Measurements from ENCODE around the gene RFT1. TPM values are rescaled to one million over a fixed set of nuclear protein-coding genes. Genes with fewer than 3 reads are reported as not detected.

Gene RFT1
- total RNA-seq, 1 donor from 2014 or later: 27.7 TPM

GRCh38 chr3:53173107-53173506, 42.9 kb upstream of the RFT1 start:
- no peak overlapping the region for H3K27ac Mint-ChIP-seq
- no peaks in the 10 kb centered on the region for H3K27me3 Mint-ChIP-seq (ENCODE audit: low read depth)
- DNase-seq (ENCODE audit: low spot score in 2 of 2, unreplicated experiment in 2 of 2): no peak
- TF ChIP-seq CTCF (IDR thresholded peaks at IDR 0.05; ENCODE audit: unreplicated experiment): no peak
- H3K9me3 Mint-ChIP-seq: no peaks in the 10 kb centered on the region
- H3K4me1 Mint-ChIP-seq: peaks cover 14% of the 10 kb centered on the region
- peaks cover 2% of the 10 kb centered on the region for H3K36me3 Mint-ChIP-seq
- H3K4me3 Mint-ChIP-seq: no peak overlapping the region

GRCh38 chr3:53171827-53172505, 41.7 kb upstream of the RFT1 start:
- Mint-ChIP-seq H3K27me3 (ENCODE audit: low read depth) (no peaks in the 10 kb centered on the region), H3K9me3 (no peaks in the 10 kb centered on the region), H3K36me3 (peaks cover 2% of the 10 kb centered on the region), H3K27ac (no peak overlapping the region), H3K4me3 (no peak overlapping the region), H3K4me1 (peaks cover 23% of the 10 kb centered on the region)
- TF ChIP-seq CTCF (IDR thresholded peaks at IDR 0.05; ENCODE audit: unreplicated experiment): no peak
- DNase-seq (ENCODE audit: low spot score in 2 of 2, unreplicated experiment in 2 of 2): no peak

- H3K27me3 Mint-ChIP-seq (ENCODE audit: low read depth): no peaks in the 10 kb centered on the region
- no peak overlapping the region for H3K27ac Mint-ChIP-seq
- peaks cover 2% of the 10 kb centered on the region for H3K36me3 Mint-ChIP-seq
- no peak for DNase-seq (ENCODE audit: low spot score in 2 of 2, unreplicated experiment in 2 of 2)
- no peaks in the 10 kb centered on the region for H3K9me3 Mint-ChIP-seq
- H3K4me3 Mint-ChIP-seq: no peak overlapping the region
- peaks cover 23% of the 10 kb centered on the region for H3K4me1 Mint-ChIP-seq
- TF ChIP-seq CTCF (IDR thresholded peaks at IDR 0.05; ENCODE audit: unreplicated experiment): no peak
Measured at GRCh38 chr3:53171064-53171418, 40.8 kb upstream of the RFT1 start.

- Mint-ChIP-seq H3K4me1 (peaks cover 23% of the 10 kb centered on the region), H3K9me3 (no peaks in the 10 kb centered on the region)
- no peak for DNase-seq (ENCODE audit: low spot score in 2 of 2, unreplicated experiment in 2 of 2)
Measured at GRCh38 chr3:53170325-53171063, 40.3 kb upstream of the RFT1 start.

GRCh38 chr3:53169832-53170324, 39.6 kb upstream of the RFT1 start:
- peaks cover 23% of the 10 kb centered on the region for H3K4me1 Mint-ChIP-seq
- no peak overlapping the region for H3K27ac Mint-ChIP-seq
- H3K9me3 Mint-ChIP-seq: no peaks in the 10 kb centered on the region
- DNase-seq (ENCODE audit: low spot score in 2 of 2, unreplicated experiment in 2 of 2): no peak
- no peak for TF ChIP-seq CTCF (IDR thresholded peaks at IDR 0.05; ENCODE audit: unreplicated experiment)
- no peaks in the 10 kb centered on the region for H3K27me3 Mint-ChIP-seq (ENCODE audit: low read depth)
- peaks cover 2% of the 10 kb centered on the region for H3K36me3 Mint-ChIP-seq
- H3K4me3 Mint-ChIP-seq: no peak overlapping the region

More at GRCh38 chr3:53170325-53171063, 40.3 kb upstream of the RFT1 start:
- no peak overlapping the region for H3K27ac Mint-ChIP-seq
- no peak overlapping the region for H3K4me3 Mint-ChIP-seq
- no peaks in the 10 kb centered on the region for H3K27me3 Mint-ChIP-seq (ENCODE audit: low read depth)
- TF ChIP-seq CTCF (IDR thresholded peaks at IDR 0.05; ENCODE audit: unreplicated experiment): no peak
- H3K36me3 Mint-ChIP-seq: peaks cover 2% of the 10 kb centered on the region

Data from mesothelial cell of epicardium (in vitro differentiated cells).